GM12875 (cell line): Measurements from ENCODE around the gene KIAA0753.
A peak's percentile ranks its signal among the peaks of the same experiment; 100 is the strongest.
"Not testable (repeated sequence)": the region's sequence is repeated elsewhere in the genome, so short reads cannot be mapped to it uniquely, and the experiment has no call there.

ENCODE experiments used
- H3K4me3 ChIP-seq: one replicate; pipeline ENCODE4 v1.5.1; 2011; ENCODE audit warnings: low read depth, low read length, control low read depth
- CTCF ChIP-seq: IDR thresholded peaks from 2 replicates; pipeline ENCODE4 v1.5.1; 2011; ENCODE audit warnings: low read depth, mild to moderate bottlenecking, control low read depth, inconsistent platforms, low read length, moderate library complexity, borderline replicate concordance; ENCODE audit not compliant: insufficient read depth

The KIAA0753 gene

GRCh38 chr17:6668727-6669425 is 28.4 kb upstream of the KIAA0753 start:
- H3K4me3 ChIP-seq: no peak overlapping the region
- no peak for TF ChIP-seq CTCF

GRCh38 chr17:6668219-6668618 is 27.7 kb upstream of the KIAA0753 start:
- TF ChIP-seq CTCF: no peak
- H3K4me3 ChIP-seq: no peak overlapping the region

DNA sequence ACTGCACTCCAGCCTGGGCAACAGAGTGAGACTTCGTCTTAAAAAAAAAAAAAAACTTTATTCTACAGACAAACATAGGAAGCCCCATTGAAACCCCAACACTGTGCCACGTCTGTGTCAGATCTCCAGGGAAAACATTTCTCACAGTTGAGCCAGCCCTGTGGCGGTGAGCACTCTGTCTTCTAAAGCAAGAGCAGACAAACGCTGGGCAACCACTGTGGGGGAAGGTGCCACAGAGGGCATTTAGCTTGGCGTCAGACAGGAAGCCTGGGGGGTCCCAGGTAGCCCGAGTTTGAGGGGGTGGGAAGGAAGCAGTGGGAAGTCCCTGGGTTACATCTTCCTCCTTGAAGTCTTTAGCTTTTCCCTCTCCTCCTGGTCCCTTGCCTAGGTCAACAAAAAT is 27.0 kb upstream of the KIAA0753 start:
- TF ChIP-seq CTCF: no peak
- H3K4me3 ChIP-seq: no peak overlapping the region

DNA sequence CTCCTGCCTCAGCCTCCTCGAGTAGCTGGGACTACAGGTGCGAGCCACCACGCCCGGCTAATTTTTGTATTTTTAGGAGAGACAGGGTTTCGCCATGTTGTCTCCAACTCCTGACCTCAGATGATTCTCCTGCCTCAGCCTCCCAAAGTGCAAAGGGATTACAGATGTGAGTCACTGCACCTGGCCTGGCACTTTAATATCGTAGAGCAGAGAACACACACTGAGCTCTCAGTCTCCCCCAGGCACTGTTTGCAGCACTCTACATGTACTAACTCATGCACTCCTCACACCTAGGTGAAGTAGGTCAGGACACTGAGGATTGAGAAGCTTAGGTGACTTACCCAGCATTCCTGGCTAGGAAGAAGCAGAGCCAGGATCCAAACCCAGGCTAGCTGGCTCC is 26.0 kb upstream of the KIAA0753 start:
- no peak for TF ChIP-seq CTCF
- H3K4me3 ChIP-seq: no peak overlapping the region

DNA sequence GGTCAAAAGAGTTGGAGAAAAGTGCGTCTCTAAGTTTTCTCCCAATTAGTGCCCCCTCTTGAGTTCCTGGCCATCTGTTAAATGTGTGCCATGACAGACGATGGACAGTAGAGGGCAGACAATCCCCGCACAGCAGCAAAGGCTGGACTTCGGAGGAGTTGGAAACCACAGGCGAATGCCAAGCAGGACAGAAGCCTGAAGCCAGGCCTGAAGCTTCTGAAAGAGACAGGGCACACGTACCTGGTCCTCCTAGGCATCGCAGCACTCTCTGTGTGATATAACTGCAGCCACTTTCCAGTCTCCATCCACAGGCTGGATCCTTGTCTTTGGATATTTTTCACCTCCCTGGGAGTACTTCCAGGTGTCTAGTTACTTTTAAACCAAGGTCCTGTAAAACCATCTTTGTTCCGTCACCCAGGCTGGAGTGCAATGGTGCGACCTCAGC is 25.6 kb upstream of the KIAA0753 start:
- H3K4me3 ChIP-seq: no peak overlapping the region
- peak; percentile 84 for TF ChIP-seq CTCF

- H3K4me3 ChIP-seq: not testable (repeated sequence)
Measured at GRCh38 chr17:6663200-6663599, 22.7 kb upstream of the KIAA0753 start.

DNA sequence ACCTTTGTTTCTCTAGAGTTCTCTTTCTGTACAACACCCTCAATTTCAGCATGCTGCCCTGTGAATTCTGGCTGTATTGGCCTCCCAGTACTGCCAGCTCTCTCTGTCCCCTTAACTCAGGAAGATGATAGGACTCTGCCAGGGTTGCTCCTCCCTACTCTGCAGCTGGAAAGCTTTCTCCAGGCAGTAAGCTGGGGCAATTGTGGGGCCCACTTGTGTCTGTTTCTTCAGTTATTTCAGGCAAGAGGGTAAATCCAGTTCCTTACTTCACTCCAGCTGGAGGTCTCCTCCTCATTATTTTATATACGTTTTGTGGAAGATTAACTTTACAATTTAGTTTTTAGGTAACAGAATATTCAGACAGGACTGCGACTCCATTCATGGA is 20.9 kb upstream of the KIAA0753 start:
- no peak for TF ChIP-seq CTCF
- no peak overlapping the region for H3K4me3 ChIP-seq
